A549 (cell line): Measurements from ENCODE around the gene RIPK4.

ENCODE experiments used
- CBX2 ChIP-seq: fragments of 200-600 bp; sonication (generic); IDR thresholded peaks from 2 replicates; pipeline ENCODE4 v1.6.1; 2016; ENCODE audit warnings: low read depth, mild to moderate bottlenecking, borderline replicate concordance
- CTCF ChIP-seq: fragments of >200 bp; sonication (Bioruptor Twin); formaldehyde crosslinking; IDR thresholded peaks from 3 replicates; pipeline ENCODE4 v1.5.1; 2016
- EP300 ChIP-seq, 2 experiments: fragments of >200 bp; sonication (Bioruptor Twin); formaldehyde crosslinking; IDR thresholded peaks; 2 replicates in 1 of 2; 3 replicates in 1 of 2; pipeline ENCODE4 v1.6.1; 2016 to 2017
- ESRRA ChIP-seq: fragments of 150-350 bp; IDR thresholded peaks from 2 replicates; pipeline ENCODE4 v1.6.1; 2014; ENCODE audit warnings: mild to moderate bottlenecking, low read length, borderline replicate concordance
- HEYL ChIP-seq: fragments of 250-450 bp; sonication (Bioruptor Pico); IDR thresholded peaks from 2 replicates; pipeline ENCODE4 v1.8.0; 2021; ENCODE audit warnings: mild to moderate bottlenecking, moderate library complexity
- JUN ChIP-seq, 2 experiments: fragments of >200 bp; sonication (Bioruptor Twin); formaldehyde crosslinking; IDR thresholded peaks; 2 replicates in 1 of 2; 3 replicates in 1 of 2; pipeline ENCODE4 v1.6.1; 2016 to 2017
- MAFK ChIP-seq: fragments of 450-650 bp; IDR thresholded peaks from 2 replicates; pipeline ENCODE4 v1.6.1; 2014; ENCODE audit not compliant: partially characterized antibody
- NR3C1 ChIP-seq: fragments of >200 bp; sonication (Bioruptor Twin); formaldehyde crosslinking; IDR thresholded peaks from 3 replicates; pipeline ENCODE4 v1.6.1; 2017
- PHF8 ChIP-seq: fragments of 200-600 bp; sonication (generic); IDR thresholded peaks from 2 replicates; pipeline ENCODE4 v1.6.1; 2016; ENCODE audit warnings: low read depth, mild to moderate bottlenecking, antibody characterized with exemption, moderate library complexity, borderline replicate concordance
- POLR2A ChIP-seq: IDR thresholded peaks from 2 replicates; pipeline ENCODE4 v1.6.1; 2012; ENCODE audit warnings: mild to moderate bottlenecking, low read length
- RAD21 ChIP-seq, 2 experiments: fragments of >200 bp in 1 of 2; sonication (Bioruptor Twin) in 1 of 2; formaldehyde crosslinking in 1 of 2; IDR thresholded peaks in 1 of 2; conservative IDR thresholded peaks in 1 of 2; 2 replicates in 1 of 2; 3 replicates in 1 of 2; pipeline ENCODE4 v1.6.1; 2012 to 2018; ENCODE audit warnings: inconsistent platforms in 1 of 2
- USF2 ChIP-seq: fragments of 450-650 bp; IDR thresholded peaks from 2 replicates; pipeline ENCODE4 v1.6.1; 2014; ENCODE audit warnings: antibody characterized with exemption
- ZFP36 ChIP-seq: fragments of 450-650 bp; IDR thresholded peaks from 2 replicates; pipeline ENCODE4 v1.6.1; 2014; ENCODE audit warnings: borderline replicate concordance; ENCODE audit not compliant: partially characterized antibody

- TF ChIP-seq POLR2A (no peak), USF2 (no peak), EP300 (IDR thresholded peaks at IDR 0.05) (no peak), RAD21 (conservative IDR thresholded peaks at IDR 0.05 in 1 of 2, IDR thresholded peaks at IDR 0.05 in 1 of 2) (no peak), CTCF (no peak), HEYL (no peak), ZFP36 (no peak), ESRRA (no peak), MAFK (no peak), NR3C1 (no peak), PHF8 (no peak), CBX2 (no peak), JUN (IDR thresholded peaks at IDR 0.05) (no peak)
Observed at GRCh38 chr21:41713495-41714281, 53.2 kb downstream of the RIPK4 start.
